Naive thymus-derived CD4-positive, alpha-beta T cell (primary cell): ENCODE results near the gene S100A8. TPM values are rescaled to one million over a fixed set of nuclear protein-coding genes. Genes with fewer than 3 reads are reported as not detected.

Source experiments
- ATAC-seq: fragments of 150-1000 bp; cut with Tn5 transposase; 2 replicates; pipeline ENCODE4 v1.10.0; 2021; ENCODE audit warnings: mild to moderate bottlenecking, moderate library complexity
- CTCF ChIA-PET: fragments of 350-600 bp; sonication (Branson Sonifier 250); formaldehyde crosslinking; loops from one replicate; lab custom pipeline; 2021; ENCODE audit warnings: antibody characterized with exemption; lab: Charles Lee
- POLR2A ChIA-PET: fragments of 350-600 bp; sonication (Branson Sonifier 250); formaldehyde crosslinking; loops from one replicate; lab custom pipeline; 2021; ENCODE audit warnings: antibody characterized with exemption, inconsistent platforms; lab: Charles Lee
- DNase-seq, 9 donors: peaks; one replicate each; pipeline versions ENCODE4 v3.0.0 to v3.0.0-alpha.2; 2020 to 2022; ENCODE audit warnings: mixed read lengths in 1 of 9
- H3K27ac ChIP-seq: one replicate; pipeline ENCODE4 v1.7.0; 2013; ENCODE audit warnings: mild to moderate bottlenecking, low read depth, low read length, moderate library complexity
- H3K27me3 ChIP-seq, 2 donors: one replicate each; pipeline ENCODE4 v1.7.0; 2013; ENCODE audit warnings: low read length in 2 of 2, mild to moderate bottlenecking in 2 of 2, moderate library complexity in 2 of 2; ENCODE audit not compliant: control insufficient read depth in 2 of 2, insufficient read depth in 2 of 2
- H3K36me3 ChIP-seq, 3 experiments: 1 replicate in 2 of 3; 2 replicates in 1 of 3; pipeline ENCODE4 v1.7.0; 2013; ENCODE audit warnings: low read length in 3 of 3, mild to moderate bottlenecking in 3 of 3, moderate library complexity in 1 of 3; ENCODE audit not compliant: insufficient read depth in 3 of 3, control insufficient read depth in 2 of 3
- H3K4me1 ChIP-seq, 2 donors: one replicate each; pipeline ENCODE4 v1.7.0; 2013; ENCODE audit warnings: low read length in 2 of 2, mild to moderate bottlenecking in 2 of 2, moderate library complexity in 1 of 2; ENCODE audit not compliant: control insufficient read depth in 2 of 2, insufficient read depth in 2 of 2
- H3K4me3 ChIP-seq: 2 replicates; pipeline ENCODE4 v1.7.0; 2013; ENCODE audit warnings: mild to moderate bottlenecking, low read length
- H3K9me3 ChIP-seq, 3 experiments: 1 replicate in 2 of 3; 2 replicates in 1 of 3; pipeline ENCODE4 v1.7.0; 2013; ENCODE audit warnings: low read length in 3 of 3; ENCODE audit not compliant: control insufficient read depth in 2 of 3
- H3K27ac Mint-ChIP-seq, 9 donors: one replicate each; pipeline ENCODE4 v1.8.0; 2020 to 2022; ENCODE audit warnings: mixed read lengths in 9 of 9, mild to moderate bottlenecking in 8 of 9, moderate library complexity in 5 of 9, inconsistent platforms in 2 of 9
- H3K27me3 Mint-ChIP-seq, 5 donors: one replicate each; pipeline ENCODE4 v1.8.0; 2021 to 2022; ENCODE audit warnings: mixed read lengths in 5 of 5, mild to moderate bottlenecking in 1 of 5
- H3K36me3 Mint-ChIP-seq, 5 donors: one replicate each; pipeline ENCODE4 v1.8.0; 2020 to 2022; ENCODE audit warnings: mixed read lengths in 5 of 5, mild to moderate bottlenecking in 3 of 5, inconsistent platforms in 1 of 5
- H3K4me1 Mint-ChIP-seq, 7 donors: one replicate each; pipeline ENCODE4 v1.8.0; 2020 to 2022; ENCODE audit warnings: mixed read lengths in 7 of 7, mild to moderate bottlenecking in 3 of 7, inconsistent platforms in 1 of 7
- H3K4me3 Mint-ChIP-seq, 10 donors: one replicate each; pipeline ENCODE4 v1.8.0; 2020 to 2022; ENCODE audit warnings: mild to moderate bottlenecking in 10 of 10, mixed read lengths in 10 of 10, moderate library complexity in 6 of 10, inconsistent platforms in 2 of 10
- H3K9me3 Mint-ChIP-seq, 11 donors: one replicate each; pipeline ENCODE4 v1.8.0; 2020 to 2022; ENCODE audit warnings: mixed read lengths in 11 of 11, mild to moderate bottlenecking in 4 of 11, inconsistent platforms in 1 of 11, moderate library complexity in 1 of 11
- intact Hi-C, 2 donors: fragments of 100-400 bp; cut with micrococcal nuclease; formaldehyde crosslinking; loops; one replicate each; pipeline ENCODE4 v1.15.1; 2023
- polyA plus RNA-seq, 2 donors: library from polyadenylated mRNA; unstranded; fragments of 300-500 nt; fragmentation: Illumina TruSeq; gene quantifications; one replicate each; pipeline ENCODE4 v1.2.3, GENCODE V29; 2021
- total RNA-seq, 6 experiments: library from RNA in 5 of 6; stranded (reverse) in 5 of 6; gene quantifications; 1 replicate in 5 of 6; 2 replicates in 1 of 6; pipeline ENCODE4 v1.2.3 and lab custom pipeline; 2021 to 2026

The S100A8 gene
- total and polyA plus RNA-seq, 7 experiments from 2014 or later: 1.3 to 1,624 (median 6.7) TPM; not detected in 1

DNA sequence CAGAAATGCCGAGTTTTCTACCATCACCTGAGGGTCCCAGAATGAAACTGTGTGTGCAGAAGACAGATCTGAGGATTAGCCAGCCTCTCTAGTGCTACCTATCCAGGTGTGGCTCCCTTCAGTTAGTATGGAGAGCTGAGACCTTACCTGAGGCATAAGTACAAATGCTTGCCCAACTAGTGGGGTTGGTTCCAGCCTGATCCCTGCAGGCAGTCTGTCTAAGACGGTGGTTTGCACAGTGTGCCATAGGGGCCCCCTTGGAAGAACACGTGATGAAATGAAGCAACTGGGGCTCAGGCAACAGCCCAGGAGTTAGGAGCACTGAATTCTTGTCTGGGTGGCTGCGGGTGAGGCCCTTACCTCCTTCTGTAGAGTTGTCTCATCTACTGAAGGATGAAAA, 41.1 kb upstream of the S100A8 start:
- DNase-seq: no peak
- H3K27ac Mint-ChIP-seq: no peak overlapping the region
- ChIA-PET POLR2A (no interaction called here), CTCF (no interaction called here)
- intact Hi-C loops: no loop called here
- peaks cover 0 to 4% (median 0%) of the 10 kb centered on the region in 7 donors for H3K4me1 Mint-ChIP-seq
- Histone ChIP-seq H3K4me3 (no peak overlapping the region), H3K4me1 (no peaks in the 10 kb centered on the region), H3K9me3 (no peaks in the 10 kb centered on the region), H3K36me3 (no peaks in the 10 kb centered on the region), H3K27me3 (no peaks in the 10 kb centered on the region), H3K27ac (no peak overlapping the region)
- H3K36me3 Mint-ChIP-seq: no peaks in the 10 kb centered on the region
- ATAC-seq: no peak
- H3K4me3 Mint-ChIP-seq: no peak overlapping the region
- peaks cover 0 to 40% (median 13%) of the 10 kb centered on the region in 5 donors for H3K27me3 Mint-ChIP-seq
- H3K9me3 Mint-ChIP-seq: no peaks in the 10 kb centered on the region

DNA sequence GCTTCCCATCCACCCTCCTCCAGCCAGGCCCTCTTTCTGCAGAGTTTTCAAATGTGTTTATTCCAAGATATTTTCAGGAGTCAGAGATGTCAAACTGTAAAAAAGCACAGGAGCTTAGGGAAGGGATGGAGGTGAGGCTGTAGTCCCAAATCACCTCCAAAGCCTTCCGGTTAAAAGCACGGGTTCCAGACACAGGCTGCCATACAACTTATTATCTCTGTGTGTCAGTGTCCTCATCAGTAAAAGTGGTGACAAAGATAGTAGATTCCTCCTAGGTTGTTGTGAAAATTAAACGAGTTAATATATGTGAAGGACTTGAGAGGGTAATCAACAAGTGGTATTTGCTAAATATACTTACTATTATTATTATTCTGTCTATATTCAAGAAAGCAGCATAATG, 40.6 kb upstream of the S100A8 start:
- intact Hi-C loops: no loop called here
- POLR2A ChIA-PET: no interaction called here
- CTCF ChIA-PET: no interaction called here
- no peaks in the 10 kb centered on the region for H3K9me3 Mint-ChIP-seq
- H3K4me3 Mint-ChIP-seq: no peak overlapping the region
- Histone ChIP-seq H3K36me3 (no peaks in the 10 kb centered on the region), H3K27me3 (no peaks in the 10 kb centered on the region), H3K4me1 (no peaks in the 10 kb centered on the region), H3K9me3 (no peaks in the 10 kb centered on the region), H3K27ac (no peak overlapping the region), H3K4me3 (no peak overlapping the region)
- H3K27ac Mint-ChIP-seq: peak overlapping the region in 1 of 9 donors; percentile 76
- H3K27me3 Mint-ChIP-seq: peaks cover 0 to 43% (median 18%) of the 10 kb centered on the region in 5 donors
- H3K36me3 Mint-ChIP-seq: no peaks in the 10 kb centered on the region
- ATAC-seq: no peak
- DNase-seq: no peak
- peaks cover 0 to 2% (median 0%) of the 10 kb centered on the region in 7 donors for H3K4me1 Mint-ChIP-seq

DNA sequence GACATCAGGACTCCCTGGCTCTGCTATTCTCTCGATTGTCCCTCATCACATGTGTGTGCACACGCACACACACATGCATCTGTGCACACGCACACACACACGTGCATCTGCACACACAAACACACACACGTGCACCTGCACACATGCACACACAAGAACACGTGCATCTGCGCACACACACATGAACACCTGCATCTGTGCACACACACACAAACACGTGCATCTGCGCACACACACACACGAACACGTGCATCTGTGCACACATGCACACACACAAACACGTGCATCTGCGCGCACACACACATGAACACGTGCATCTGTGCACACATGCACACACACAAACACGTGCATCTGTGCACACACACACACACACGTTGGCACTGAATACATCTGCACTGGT, 40.1 kb upstream of the S100A8 start:
- Mint-ChIP-seq H3K27me3 (peaks cover 1 to 43% (median 21%) of the 10 kb centered on the region in 5 donors), H3K4me3 (no peak overlapping the region), H3K36me3 (no peaks in the 10 kb centered on the region), H3K9me3 (peaks cover 0 to 1% (median 0%) of the 10 kb centered on the region in 11 donors), H3K4me1 (no peaks in the 10 kb centered on the region), H3K27ac (peak overlapping the region in 1 of 9 donors; percentile 76)
- DNase-seq: no peak
- Histone ChIP-seq H3K36me3 (no peaks in the 10 kb centered on the region), H3K4me3 (no peak overlapping the region), H3K9me3 (no peaks in the 10 kb centered on the region), H3K27ac (no peak overlapping the region), H3K4me1 (no peaks in the 10 kb centered on the region), H3K27me3 (no peaks in the 10 kb centered on the region)
- no peak for ATAC-seq
- CTCF ChIA-PET: no interaction called here
- intact Hi-C loops: no loop called here
- POLR2A ChIA-PET: no interaction called here

DNA sequence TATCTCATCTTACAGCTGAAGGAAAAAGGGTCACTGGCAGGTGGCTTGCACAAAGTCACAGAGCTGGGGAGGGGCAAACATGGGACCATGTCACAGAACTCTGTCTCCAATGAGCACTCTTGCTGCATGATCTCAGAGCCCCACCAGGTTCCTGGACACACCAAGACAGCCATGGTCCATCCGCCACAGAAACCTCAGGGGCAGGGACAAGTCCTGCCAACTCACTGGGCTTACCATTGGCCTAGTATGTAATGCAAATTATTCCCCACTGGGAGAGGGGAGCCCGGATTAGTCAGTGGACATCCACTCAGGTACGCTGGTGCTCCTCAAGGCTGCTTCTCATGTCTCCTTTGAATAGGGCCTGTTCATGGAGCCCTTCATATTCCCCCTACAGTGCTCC, 39.7 kb upstream of the S100A8 start:
- no peak overlapping the region for H3K27ac ChIP-seq
- H3K27me3 Mint-ChIP-seq: peaks cover 2 to 41% (median 25%) of the 10 kb centered on the region in 5 donors
- no peaks in the 10 kb centered on the region for H3K4me1 Mint-ChIP-seq
- no peaks in the 10 kb centered on the region for H3K4me1 ChIP-seq
- CTCF ChIA-PET: no interaction called here
- POLR2A ChIA-PET: no interaction called here
- H3K27me3 ChIP-seq: no peaks in the 10 kb centered on the region
- no peaks in the 10 kb centered on the region for H3K36me3 Mint-ChIP-seq
- no peak overlapping the region for H3K27ac Mint-ChIP-seq
- no peaks in the 10 kb centered on the region for H3K36me3 ChIP-seq
- no peaks in the 10 kb centered on the region for H3K9me3 ChIP-seq
- H3K4me3 ChIP-seq: no peak overlapping the region
- DNase-seq (no peak), ATAC-seq (no peak)
- no peak overlapping the region for H3K4me3 Mint-ChIP-seq
- intact Hi-C loops: no loop called here
- peaks cover 0 to 2% (median 0%) of the 10 kb centered on the region in 11 donors for H3K9me3 Mint-ChIP-seq

DNA sequence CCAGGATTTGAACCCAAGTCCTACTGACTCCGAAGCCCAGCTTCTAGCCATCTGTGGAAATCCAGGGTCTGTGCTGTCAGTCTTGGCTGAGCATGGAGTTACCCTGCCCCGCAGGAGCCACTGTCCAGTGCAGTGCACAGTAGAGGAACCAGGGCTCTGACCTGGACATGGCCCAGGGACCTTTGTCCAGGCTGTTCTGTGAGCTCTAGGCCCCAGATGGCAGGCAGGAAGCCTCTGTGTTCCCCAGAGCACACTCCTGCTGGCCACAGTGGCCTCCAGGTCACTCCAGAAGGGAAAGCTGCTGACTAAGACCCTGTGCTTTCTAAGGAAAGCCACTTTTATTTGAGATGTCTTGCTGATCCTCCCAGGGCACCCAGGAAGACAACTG, 39.3 kb upstream of the S100A8 start:
- ChIA-PET POLR2A (no interaction called here), CTCF (no interaction called here)
- H3K27me3 ChIP-seq: no peaks in the 10 kb centered on the region
- no peak for ATAC-seq
- no peak for DNase-seq
- Mint-ChIP-seq H3K4me1 (no peaks in the 10 kb centered on the region), H3K9me3 (peaks cover 0 to 2% (median 0%) of the 10 kb centered on the region in 11 donors), H3K27ac (no peak overlapping the region), H3K36me3 (no peaks in the 10 kb centered on the region), H3K27me3 (peaks cover 5 to 43% (median 27%) of the 10 kb centered on the region in 5 donors), H3K4me3 (no peak overlapping the region)
- intact Hi-C loops: no loop called here
- H3K4me1 ChIP-seq: no peaks in the 10 kb centered on the region
- H3K4me3 ChIP-seq: no peak overlapping the region
- no peaks in the 10 kb centered on the region for H3K9me3 ChIP-seq
- H3K36me3 ChIP-seq: no peaks in the 10 kb centered on the region
- no peak overlapping the region for H3K27ac ChIP-seq

DNA sequence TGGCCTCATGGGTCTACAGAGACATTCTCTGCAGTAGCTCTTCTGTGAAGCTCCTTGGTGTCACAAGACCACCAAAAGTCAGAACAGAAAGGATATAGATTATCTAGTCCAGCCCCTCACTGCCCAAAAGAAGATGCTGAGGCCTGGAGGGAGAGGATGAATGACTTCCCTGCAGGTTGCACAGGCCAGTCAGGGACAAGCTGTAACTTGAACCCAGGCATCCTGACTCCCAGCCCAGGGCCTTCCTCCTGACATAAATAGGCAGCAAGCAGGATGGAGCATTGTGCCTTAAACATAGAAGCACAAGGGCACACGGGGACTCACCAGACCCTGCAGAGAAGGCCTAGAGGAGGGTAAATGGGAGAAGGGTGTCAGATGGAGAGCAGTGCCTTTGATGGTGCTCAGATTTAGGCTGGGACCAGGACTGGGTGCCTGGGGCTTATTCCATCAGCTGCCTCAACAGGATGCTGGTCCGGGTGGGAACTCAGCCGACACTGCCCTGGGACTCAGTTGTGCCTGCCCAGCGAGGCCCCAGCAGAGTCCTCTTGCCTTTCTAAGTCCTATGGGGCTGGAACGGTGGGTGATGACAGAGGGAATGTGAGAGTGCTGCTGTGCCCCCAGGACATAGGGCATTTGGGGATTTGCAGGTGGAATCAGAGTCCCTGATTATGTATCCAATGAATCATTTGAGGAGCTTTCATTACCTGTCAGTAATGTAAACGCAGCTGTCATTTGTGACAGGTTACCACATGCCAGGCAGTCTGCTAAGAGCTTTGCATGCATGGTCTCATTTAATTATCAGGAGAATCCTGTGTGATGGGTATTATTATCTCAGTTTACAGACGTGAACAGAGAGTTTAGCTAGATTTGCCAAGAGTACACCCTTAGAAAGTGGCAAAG, 38.6 kb upstream of the S100A8 start:
- intact Hi-C loops: no loop called here
- H3K4me3 Mint-ChIP-seq: no peak overlapping the region
- ATAC-seq (no peak), DNase-seq (no peak)
- H3K36me3 ChIP-seq: no peaks in the 10 kb centered on the region
- no peaks in the 10 kb centered on the region for H3K27me3 ChIP-seq
- H3K36me3 Mint-ChIP-seq: no peaks in the 10 kb centered on the region
- H3K4me1 Mint-ChIP-seq: no peaks in the 10 kb centered on the region
- H3K27me3 Mint-ChIP-seq: peaks cover 5 to 49% (median 34%) of the 10 kb centered on the region in 5 donors
- no peaks in the 10 kb centered on the region for H3K9me3 ChIP-seq
- H3K4me3 ChIP-seq: no peak overlapping the region
- H3K9me3 Mint-ChIP-seq: peaks cover 0 to 2% (median 0%) of the 10 kb centered on the region in 11 donors
- no peak overlapping the region for H3K27ac Mint-ChIP-seq
- no peaks in the 10 kb centered on the region for H3K4me1 ChIP-seq
- CTCF ChIA-PET: no interaction called here
- POLR2A ChIA-PET: no interaction called here
- no peak overlapping the region for H3K27ac ChIP-seq

DNA sequence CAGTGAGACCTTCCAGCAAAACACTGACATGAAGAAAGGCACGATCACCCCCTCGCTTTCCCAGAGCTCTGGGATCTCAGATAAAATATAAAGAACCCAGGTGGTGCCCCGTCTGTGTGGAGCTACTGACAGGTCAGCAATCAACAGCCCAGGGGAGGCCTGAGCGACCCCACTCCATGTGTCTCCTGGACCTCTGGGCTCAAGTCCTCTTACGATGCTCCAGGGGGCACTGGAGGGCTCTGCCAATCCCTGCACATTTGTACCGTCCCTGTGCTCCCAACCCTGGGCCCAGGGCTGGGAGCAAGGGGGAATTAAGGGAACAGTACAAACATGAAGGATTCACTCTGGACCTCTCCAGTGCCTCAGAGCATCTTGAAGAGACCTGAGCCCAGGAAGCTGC, 37.9 kb upstream of the S100A8 start:
- Mint-ChIP-seq H3K4me1 (no peaks in the 10 kb centered on the region), H3K9me3 (peaks cover 0 to 2% (median 0%) of the 10 kb centered on the region in 11 donors), H3K27me3 (peaks cover 5 to 55% (median 40%) of the 10 kb centered on the region in 5 donors), H3K27ac (no peak overlapping the region), H3K4me3 (no peak overlapping the region), H3K36me3 (no peaks in the 10 kb centered on the region)
- intact Hi-C loops: no loop called here
- H3K36me3 ChIP-seq: no peaks in the 10 kb centered on the region
- ChIA-PET POLR2A (no interaction called here), CTCF (no interaction called here)
- H3K4me1 ChIP-seq: no peaks in the 10 kb centered on the region
- no peak overlapping the region for H3K4me3 ChIP-seq
- DNase-seq: no peak
- no peak overlapping the region for H3K27ac ChIP-seq
- ATAC-seq: no peak
- H3K9me3 ChIP-seq: no peaks in the 10 kb centered on the region
- no peaks in the 10 kb centered on the region for H3K27me3 ChIP-seq
